ENCODE results near the gene WWOX. TPM values are rescaled to one million over a fixed set of nuclear protein-coding genes. Genes with fewer than 3 reads are reported as not detected.
A peak's percentile ranks its signal among the peaks of the same experiment; 100 is the strongest.

The WWOX gene
- total RNA-seq, 1 donor from 2014 or later: 16.7 TPM

DNA sequence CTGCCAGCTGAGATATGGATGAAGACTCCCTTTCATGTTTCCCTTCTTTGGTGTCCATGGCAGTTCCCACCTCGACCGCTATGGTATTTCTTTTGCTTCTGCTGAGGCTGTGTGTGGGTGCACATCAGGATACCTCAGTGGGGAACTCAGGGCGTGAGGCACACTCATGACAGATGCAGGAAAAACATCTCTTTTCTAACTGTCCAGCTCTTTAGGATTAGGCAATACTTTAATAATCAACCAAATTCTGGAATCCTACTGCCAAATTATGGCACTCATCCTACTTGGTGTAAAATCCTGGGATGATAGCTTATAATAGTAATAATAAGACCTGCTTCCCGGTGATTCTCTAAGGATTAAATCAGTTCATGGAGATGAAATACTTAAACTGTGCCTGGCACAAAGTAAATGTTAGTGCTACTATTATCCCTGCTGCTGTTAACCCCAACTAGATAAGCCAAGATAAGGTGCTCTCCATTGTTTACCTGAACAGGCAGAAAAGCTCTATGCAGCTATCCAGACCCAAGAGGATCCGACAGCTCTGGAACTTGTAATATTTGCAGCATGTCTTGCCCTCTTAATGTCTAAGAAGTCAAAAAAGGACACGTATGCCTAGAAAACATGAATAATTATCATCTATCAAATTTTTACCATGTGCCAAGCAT is 543.3 kb downstream of the WWOX start:
- Histone ChIP-seq H3K9ac (ENCODE audit: low read depth in 1 of 3, low read length in 3 of 3) (no peak overlapping the region), H3K36me3 (ENCODE audit: control insufficient read depth in 3 of 3, insufficient read depth in 3 of 3, low read length in 3 of 3) (no peaks in the 10 kb centered on the region), H3K27ac (ENCODE audit: low read depth, low read length) (no peak overlapping the region), H3K9me3 (ENCODE audit: control insufficient read depth in 3 of 3, low read length in 3 of 3) (no peaks in the 10 kb centered on the region), H3K4me3 (ENCODE audit: low read length in 3 of 3) (no peak overlapping the region), H3K27me3 (ENCODE audit: control insufficient read depth in 3 of 3, insufficient read depth in 3 of 3, low read length in 3 of 3) (peaks cover 0 to 3% (median 0%) of the 10 kb centered on the region in 3 donors), H3K4me1 (ENCODE audit: control insufficient read depth in 3 of 3, insufficient read depth in 3 of 3, low read length in 3 of 3) (peaks cover 5 to 12% (median 7%) of the 10 kb centered on the region in 3 donors)

DNA sequence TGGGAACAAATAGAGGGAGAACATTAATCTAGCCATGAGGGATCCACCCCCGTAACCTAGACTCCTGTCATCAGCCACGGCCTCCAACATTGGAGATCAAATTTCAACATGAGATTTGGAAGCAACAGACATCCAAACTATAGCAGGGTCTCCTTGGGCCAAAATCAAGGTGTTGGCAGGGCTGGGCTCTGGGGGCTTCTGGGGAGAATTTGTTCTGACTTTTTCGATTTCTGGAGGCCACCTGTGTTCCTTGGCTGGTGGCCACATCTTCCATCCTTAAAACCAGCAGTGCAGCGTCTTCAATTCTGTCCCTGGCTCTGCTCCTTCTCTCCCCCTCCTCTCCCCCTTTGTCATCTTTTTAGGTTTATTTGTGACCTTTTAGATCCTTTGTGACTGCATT is 546.2 kb downstream of the WWOX start:
- H3K4me1 ChIP-seq (ENCODE audit: control insufficient read depth in 3 of 3, insufficient read depth in 3 of 3, low read length in 3 of 3): peaks cover 5 to 12% (median 7%) of the 10 kb centered on the region in 3 donors
- H3K9ac ChIP-seq (ENCODE audit: low read depth in 1 of 3, low read length in 3 of 3): no peak overlapping the region
- H3K4me3 ChIP-seq (ENCODE audit: low read length in 3 of 3): no peak overlapping the region
- no peaks in the 10 kb centered on the region for H3K9me3 ChIP-seq (ENCODE audit: control insufficient read depth in 3 of 3, low read length in 3 of 3)
- H3K27ac ChIP-seq (ENCODE audit: low read depth, low read length): no peak overlapping the region
- H3K36me3 ChIP-seq (ENCODE audit: control insufficient read depth in 3 of 3, insufficient read depth in 3 of 3, low read length in 3 of 3): no peaks in the 10 kb centered on the region
- peaks cover 0 to 3% (median 0%) of the 10 kb centered on the region in 3 donors for H3K27me3 ChIP-seq (ENCODE audit: control insufficient read depth in 3 of 3, insufficient read depth in 3 of 3, low read length in 3 of 3)

DNA sequence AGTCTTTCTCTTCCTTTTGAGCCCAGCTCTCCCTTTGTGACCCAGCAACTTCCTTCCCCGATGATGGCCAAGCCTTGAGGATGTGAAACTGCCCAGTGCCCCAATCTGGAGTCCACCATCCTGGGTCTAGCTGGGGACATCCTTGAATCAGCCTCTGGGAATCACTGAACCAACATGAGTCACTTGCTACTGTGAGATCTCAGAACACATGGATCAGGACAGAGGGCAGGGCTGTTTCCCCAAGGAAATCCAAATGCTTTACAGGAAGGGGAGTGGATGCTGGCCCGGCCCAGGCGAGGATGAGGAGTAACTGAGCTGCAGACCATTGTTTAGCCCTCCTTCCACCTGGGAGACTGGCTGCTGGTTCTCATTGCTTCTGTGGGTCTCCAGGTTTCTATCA is 547.6 kb downstream of the WWOX start:
- no peaks in the 10 kb centered on the region for H3K9me3 ChIP-seq (ENCODE audit: control insufficient read depth in 3 of 3, low read length in 3 of 3)
- H3K9ac ChIP-seq (ENCODE audit: low read depth in 1 of 3, low read length in 3 of 3): no peak overlapping the region
- peaks cover 0 to 3% (median 0%) of the 10 kb centered on the region in 3 donors for H3K27me3 ChIP-seq (ENCODE audit: control insufficient read depth in 3 of 3, insufficient read depth in 3 of 3, low read length in 3 of 3)
- no peak overlapping the region for H3K27ac ChIP-seq (ENCODE audit: low read depth, low read length)
- peaks cover 5 to 12% (median 7%) of the 10 kb centered on the region in 3 donors for H3K4me1 ChIP-seq (ENCODE audit: control insufficient read depth in 3 of 3, insufficient read depth in 3 of 3, low read length in 3 of 3)
- no peaks in the 10 kb centered on the region for H3K36me3 ChIP-seq (ENCODE audit: control insufficient read depth in 3 of 3, insufficient read depth in 3 of 3, low read length in 3 of 3)
- no peak overlapping the region for H3K4me3 ChIP-seq (ENCODE audit: low read length in 3 of 3)

DNA sequence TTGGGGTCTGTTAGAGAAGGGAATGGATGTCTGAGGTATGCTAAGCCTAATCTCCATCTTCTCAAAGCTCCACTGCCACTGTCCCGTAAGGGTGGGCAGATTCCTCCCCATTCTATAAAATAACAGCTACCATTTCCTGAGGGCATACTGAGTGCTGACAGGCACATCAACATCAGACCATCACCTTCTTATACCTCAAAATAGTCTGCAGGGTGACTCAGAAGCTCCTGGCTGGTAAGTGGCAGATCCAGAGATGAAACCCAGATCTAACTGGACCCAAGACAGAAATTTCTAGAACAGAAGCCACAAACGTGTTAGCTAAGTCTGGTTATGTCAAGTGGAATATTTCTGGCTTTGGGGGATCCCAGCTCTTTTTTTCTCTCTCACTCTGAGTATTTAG is 548.0 kb downstream of the WWOX start:
- Histone ChIP-seq H3K4me3 (ENCODE audit: low read length in 3 of 3) (no peak overlapping the region), H3K27me3 (ENCODE audit: control insufficient read depth in 3 of 3, insufficient read depth in 3 of 3, low read length in 3 of 3) (peaks cover 0 to 1% (median 0%) of the 10 kb centered on the region in 3 donors), H3K9me3 (ENCODE audit: control insufficient read depth in 3 of 3, low read length in 3 of 3) (no peaks in the 10 kb centered on the region), H3K27ac (ENCODE audit: low read depth, low read length) (no peak overlapping the region), H3K4me1 (ENCODE audit: control insufficient read depth in 3 of 3, insufficient read depth in 3 of 3, low read length in 3 of 3) (peaks cover 5 to 12% (median 7%) of the 10 kb centered on the region in 3 donors), H3K36me3 (ENCODE audit: control insufficient read depth in 3 of 3, insufficient read depth in 3 of 3, low read length in 3 of 3) (no peaks in the 10 kb centered on the region), H3K9ac (ENCODE audit: low read depth in 1 of 3, low read length in 3 of 3) (no peak overlapping the region)

DNA sequence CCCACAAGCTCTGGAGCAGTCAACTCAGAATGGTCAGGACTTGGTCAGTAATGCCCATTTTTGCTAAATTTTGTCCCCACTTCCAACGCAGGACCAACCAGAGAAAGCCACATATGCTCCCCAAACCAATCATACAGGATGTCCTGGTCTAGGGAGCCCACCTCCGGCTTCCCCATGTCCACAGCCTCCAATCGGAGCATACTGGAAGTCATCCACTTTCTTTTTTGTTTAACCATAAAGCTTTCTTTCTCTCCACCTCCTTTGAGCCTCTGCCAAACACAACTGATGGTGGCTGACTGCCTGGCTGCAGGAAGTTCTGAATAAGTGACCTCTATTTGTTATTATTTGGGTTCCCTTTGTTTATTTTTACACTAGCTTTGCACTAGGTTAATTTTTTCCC is 549.1 kb downstream of the WWOX start:
- H3K9me3 ChIP-seq (ENCODE audit: control insufficient read depth in 3 of 3, low read length in 3 of 3): no peaks in the 10 kb centered on the region
- no peaks in the 10 kb centered on the region for H3K36me3 ChIP-seq (ENCODE audit: control insufficient read depth in 3 of 3, insufficient read depth in 3 of 3, low read length in 3 of 3)
- no peak overlapping the region for H3K27ac ChIP-seq (ENCODE audit: low read depth, low read length)
- no peaks in the 10 kb centered on the region for H3K27me3 ChIP-seq (ENCODE audit: control insufficient read depth in 3 of 3, insufficient read depth in 3 of 3, low read length in 3 of 3)
- H3K9ac ChIP-seq (ENCODE audit: low read depth in 1 of 3, low read length in 3 of 3): no peak overlapping the region
- H3K4me3 ChIP-seq (ENCODE audit: low read length in 3 of 3): peak overlapping the region in 1 of 3 donors; percentile 28
- H3K4me1 ChIP-seq (ENCODE audit: control insufficient read depth in 3 of 3, insufficient read depth in 3 of 3, low read length in 3 of 3): peaks cover 5 to 12% (median 7%) of the 10 kb centered on the region in 3 donors

DNA sequence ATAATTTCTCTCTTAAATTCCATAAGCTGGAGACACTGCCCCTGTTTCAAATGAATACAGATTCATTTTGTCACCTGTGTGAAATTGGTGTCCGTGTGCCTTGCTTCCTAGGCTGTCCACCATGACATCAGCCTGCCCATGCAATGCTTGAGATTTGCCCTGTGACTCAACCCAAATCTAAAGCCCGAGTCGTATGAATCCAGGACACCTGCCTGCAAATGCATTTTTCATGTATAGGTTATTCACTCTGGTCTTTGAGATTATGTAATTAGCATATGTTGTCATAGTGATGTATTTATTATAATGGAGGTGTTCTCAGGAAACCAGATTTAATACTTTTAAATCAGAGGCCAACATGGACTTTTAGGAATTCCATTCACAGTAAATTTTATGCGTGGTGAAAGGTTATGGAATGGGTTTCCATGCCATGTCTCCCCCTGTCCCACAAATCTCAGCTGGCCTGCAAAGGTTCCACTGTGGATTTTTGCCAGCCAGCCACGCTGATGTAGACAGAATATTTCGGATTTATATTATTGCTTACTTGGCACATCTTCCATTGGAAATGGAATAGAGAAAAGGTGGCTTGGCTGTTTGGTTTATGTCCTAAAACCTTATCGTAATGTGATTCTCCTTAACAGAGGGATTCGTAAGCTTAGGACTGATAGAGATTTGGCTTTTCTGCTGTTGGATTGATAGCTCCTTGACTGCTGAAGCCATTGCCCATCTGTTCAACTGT is 551.1 kb downstream of the WWOX start:
- H3K9me3 ChIP-seq (ENCODE audit: control insufficient read depth in 3 of 3, low read length in 3 of 3): no peaks in the 10 kb centered on the region
- H3K9ac ChIP-seq (ENCODE audit: low read depth in 1 of 3, low read length in 3 of 3): no peak overlapping the region
- no peak overlapping the region for H3K4me3 ChIP-seq (ENCODE audit: low read length in 3 of 3)
- H3K27ac ChIP-seq (ENCODE audit: low read depth, low read length): no peak overlapping the region
- H3K36me3 ChIP-seq (ENCODE audit: control insufficient read depth in 3 of 3, insufficient read depth in 3 of 3, low read length in 3 of 3): no peaks in the 10 kb centered on the region
- no peaks in the 10 kb centered on the region for H3K27me3 ChIP-seq (ENCODE audit: control insufficient read depth in 3 of 3, insufficient read depth in 3 of 3, low read length in 3 of 3)
- peaks cover under 1 to 9% (median 9%) of the 10 kb centered on the region in 3 donors for H3K4me1 ChIP-seq (ENCODE audit: control insufficient read depth in 3 of 3, insufficient read depth in 3 of 3, low read length in 3 of 3)

DNA sequence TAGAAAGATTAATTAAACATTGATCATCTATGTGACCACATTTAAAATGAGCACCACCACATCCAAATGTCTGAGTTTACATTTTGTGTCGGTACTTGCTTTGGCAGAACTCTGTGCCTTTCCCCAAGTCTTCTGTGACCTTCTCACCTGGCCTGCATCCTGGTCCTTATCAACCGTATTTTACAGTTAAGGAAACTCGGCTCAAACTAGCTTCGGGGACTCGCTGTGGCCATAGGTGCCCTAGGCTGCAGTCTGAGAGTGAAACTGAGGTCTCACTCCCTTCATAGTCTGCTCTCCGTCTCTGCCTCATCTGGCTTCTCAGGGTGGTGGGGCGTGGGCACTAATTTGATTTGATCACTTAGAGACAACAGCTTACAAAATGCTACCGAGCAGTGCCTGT is 555.5 kb downstream of the WWOX start:
- H3K9ac ChIP-seq (ENCODE audit: low read depth in 1 of 3, low read length in 3 of 3): no peak overlapping the region
- H3K27me3 ChIP-seq (ENCODE audit: control insufficient read depth in 3 of 3, insufficient read depth in 3 of 3, low read length in 3 of 3): no peaks in the 10 kb centered on the region
- H3K9me3 ChIP-seq (ENCODE audit: control insufficient read depth in 3 of 3, low read length in 3 of 3): no peaks in the 10 kb centered on the region
- H3K36me3 ChIP-seq (ENCODE audit: control insufficient read depth in 3 of 3, insufficient read depth in 3 of 3, low read length in 3 of 3): no peaks in the 10 kb centered on the region
- H3K27ac ChIP-seq (ENCODE audit: low read depth, low read length): no peak overlapping the region
- no peak overlapping the region for H3K4me3 ChIP-seq (ENCODE audit: low read length in 3 of 3)
- H3K4me1 ChIP-seq (ENCODE audit: control insufficient read depth in 3 of 3, insufficient read depth in 3 of 3, low read length in 3 of 3): peaks cover 0 to 3% (median 0%) of the 10 kb centered on the region in 3 donors

DNA sequence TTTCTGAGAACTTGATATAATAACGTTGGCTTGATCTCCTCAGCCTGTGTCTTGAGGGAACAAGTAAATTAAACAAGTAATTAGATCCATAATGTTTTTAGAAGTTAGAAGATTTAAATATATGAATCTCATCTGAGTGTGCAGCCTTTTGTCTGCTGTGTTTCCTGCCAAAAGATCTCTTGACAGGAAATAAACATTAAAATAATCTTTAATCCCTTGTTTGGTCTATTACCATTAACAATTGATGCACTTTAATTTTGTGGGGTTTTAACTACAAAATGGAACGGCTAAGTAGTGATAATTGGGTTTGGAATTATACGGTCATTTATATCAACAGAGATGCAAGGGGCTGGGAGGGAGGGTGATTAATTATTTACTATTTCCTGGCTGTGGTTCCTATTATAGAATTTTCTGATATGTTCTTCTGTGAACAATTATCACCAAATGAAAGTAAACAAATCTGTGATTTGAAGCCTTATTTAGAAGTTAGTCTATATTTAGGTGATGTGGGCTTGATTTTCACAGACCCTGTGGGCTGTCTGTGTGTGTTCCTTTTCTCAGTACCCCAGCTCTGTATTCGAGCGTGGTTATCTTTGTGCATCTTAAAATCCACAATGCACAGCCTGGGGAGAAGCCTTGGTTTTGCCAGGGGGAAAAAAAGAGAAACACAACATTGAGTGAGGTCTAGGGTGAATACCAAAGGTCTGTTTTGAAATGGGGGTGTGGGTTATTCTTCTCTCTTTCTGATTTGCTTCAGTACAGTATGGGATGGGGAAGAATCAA is 556.1 kb downstream of the WWOX start:
- H3K4me3 ChIP-seq (ENCODE audit: low read length in 3 of 3): no peak overlapping the region
- H3K27me3 ChIP-seq (ENCODE audit: control insufficient read depth in 3 of 3, insufficient read depth in 3 of 3, low read length in 3 of 3): no peaks in the 10 kb centered on the region
- H3K36me3 ChIP-seq (ENCODE audit: control insufficient read depth in 3 of 3, insufficient read depth in 3 of 3, low read length in 3 of 3): no peaks in the 10 kb centered on the region
- no peaks in the 10 kb centered on the region for H3K9me3 ChIP-seq (ENCODE audit: control insufficient read depth in 3 of 3, low read length in 3 of 3)
- H3K9ac ChIP-seq (ENCODE audit: low read depth in 1 of 3, low read length in 3 of 3): no peak overlapping the region
- no peak overlapping the region for H3K27ac ChIP-seq (ENCODE audit: low read depth, low read length)
- H3K4me1 ChIP-seq (ENCODE audit: control insufficient read depth in 3 of 3, insufficient read depth in 3 of 3, low read length in 3 of 3): peaks cover 0 to 5% (median 4%) of the 10 kb centered on the region in 3 donors

DNA sequence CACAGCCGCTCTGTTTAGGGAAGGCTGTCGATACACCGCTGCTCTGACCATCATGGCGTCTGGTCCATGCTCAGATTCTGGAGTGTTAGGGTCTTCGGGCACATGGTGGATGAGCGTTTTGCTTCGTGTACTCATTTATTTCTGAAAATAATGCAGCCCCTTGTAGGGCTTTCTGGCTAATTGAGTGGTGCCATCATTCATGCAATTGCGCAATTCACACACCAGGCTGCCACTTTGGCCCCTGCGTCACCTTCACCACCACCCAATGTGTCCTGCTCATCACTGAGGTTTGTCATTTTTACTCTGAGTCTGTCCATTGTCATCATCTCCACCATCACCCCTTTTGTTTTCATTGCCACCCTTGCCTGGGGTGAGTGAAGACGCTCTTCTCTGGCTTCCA is 557.4 kb downstream of the WWOX start:
- Histone ChIP-seq H3K36me3 (ENCODE audit: control insufficient read depth in 3 of 3, insufficient read depth in 3 of 3, low read length in 3 of 3) (no peaks in the 10 kb centered on the region), H3K4me1 (ENCODE audit: control insufficient read depth in 3 of 3, insufficient read depth in 3 of 3, low read length in 3 of 3) (peaks cover 3 to 12% (median 7%) of the 10 kb centered on the region in 3 donors)

More for the DNA sequence above, 557.4 kb downstream of the WWOX start:
- H3K27me3 ChIP-seq (ENCODE audit: control insufficient read depth in 3 of 3, insufficient read depth in 3 of 3, low read length in 3 of 3): no peaks in the 10 kb centered on the region
- H3K27ac ChIP-seq (ENCODE audit: low read depth, low read length): no peak overlapping the region
- no peak overlapping the region for H3K4me3 ChIP-seq (ENCODE audit: low read length in 3 of 3)
- no peak overlapping the region for H3K9ac ChIP-seq (ENCODE audit: low read depth in 1 of 3, low read length in 3 of 3)
- no peaks in the 10 kb centered on the region for H3K9me3 ChIP-seq (ENCODE audit: control insufficient read depth in 3 of 3, low read length in 3 of 3)
